Fibroblast of lung (primary cell): Measurements from ENCODE around the gene MYO1D.

Experiments used
- EZH2 ChIP-seq: IDR thresholded peaks from 2 replicates; pipeline ENCODE4 v1.5.1; 2012; ENCODE audit warnings: low read length, control low read depth, mild to moderate bottlenecking; ENCODE audit errors: missing control alignments
- TF ChIP-seq, protein P1 (sequence below), 2 donors: IDR thresholded peaks in 1 of 2; conservative IDR thresholded peaks in 1 of 2; 1 replicate in 1 of 2; 2 replicates in 1 of 2; pipeline ENCODE4 v1.5.1; 2011 to 2012; ENCODE audit warnings: low read length in 2 of 2, control low read depth in 1 of 2, inconsistent platforms in 1 of 2, low read depth in 1 of 2, mild to moderate bottlenecking in 1 of 2

DNA sequence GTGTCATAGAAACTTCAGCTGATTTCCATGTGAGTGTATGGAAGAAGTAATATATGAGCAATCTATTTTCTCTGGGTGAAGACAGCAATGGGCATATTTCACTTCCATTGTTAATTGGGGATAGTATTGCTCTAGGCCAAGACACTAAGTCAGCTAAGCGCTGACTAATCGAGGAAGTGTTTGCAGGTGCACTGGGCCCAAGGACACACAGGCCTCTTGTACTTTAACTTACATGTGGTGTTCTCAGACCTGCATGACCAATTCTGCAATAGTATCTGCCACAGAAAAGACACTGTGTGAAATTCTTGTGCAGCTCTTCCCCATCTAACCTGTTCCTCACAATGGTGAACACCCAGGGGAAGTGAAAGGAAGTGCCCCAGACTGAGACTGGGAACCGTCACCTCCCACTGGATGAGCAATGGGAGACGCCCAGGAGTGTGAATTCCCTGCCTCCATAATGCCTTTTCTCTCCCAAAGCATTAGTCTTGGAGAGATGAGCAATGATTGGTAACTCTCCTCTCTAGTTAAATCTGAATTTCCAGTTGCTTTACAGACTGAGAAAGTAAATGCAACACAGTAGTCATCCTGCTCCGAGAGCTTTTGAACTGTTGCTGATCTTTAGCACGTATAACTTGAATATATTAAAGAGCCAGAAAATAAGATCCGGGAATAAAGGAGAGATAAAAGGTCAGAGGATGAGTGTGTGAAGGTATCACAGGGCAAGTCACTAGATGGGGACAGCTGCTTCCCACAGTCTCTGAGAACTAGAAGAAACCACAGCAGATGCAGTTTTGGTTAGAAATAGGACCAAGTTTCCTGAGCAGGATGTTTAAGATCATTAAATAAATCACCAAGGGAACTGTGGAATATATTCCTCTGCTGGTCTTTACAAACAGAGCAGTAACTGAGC, 307.5 kb downstream of the MYO1D start:
- TF ChIP-seq EZH2, result no peak
- TF ChIP-seq, protein P1, sequence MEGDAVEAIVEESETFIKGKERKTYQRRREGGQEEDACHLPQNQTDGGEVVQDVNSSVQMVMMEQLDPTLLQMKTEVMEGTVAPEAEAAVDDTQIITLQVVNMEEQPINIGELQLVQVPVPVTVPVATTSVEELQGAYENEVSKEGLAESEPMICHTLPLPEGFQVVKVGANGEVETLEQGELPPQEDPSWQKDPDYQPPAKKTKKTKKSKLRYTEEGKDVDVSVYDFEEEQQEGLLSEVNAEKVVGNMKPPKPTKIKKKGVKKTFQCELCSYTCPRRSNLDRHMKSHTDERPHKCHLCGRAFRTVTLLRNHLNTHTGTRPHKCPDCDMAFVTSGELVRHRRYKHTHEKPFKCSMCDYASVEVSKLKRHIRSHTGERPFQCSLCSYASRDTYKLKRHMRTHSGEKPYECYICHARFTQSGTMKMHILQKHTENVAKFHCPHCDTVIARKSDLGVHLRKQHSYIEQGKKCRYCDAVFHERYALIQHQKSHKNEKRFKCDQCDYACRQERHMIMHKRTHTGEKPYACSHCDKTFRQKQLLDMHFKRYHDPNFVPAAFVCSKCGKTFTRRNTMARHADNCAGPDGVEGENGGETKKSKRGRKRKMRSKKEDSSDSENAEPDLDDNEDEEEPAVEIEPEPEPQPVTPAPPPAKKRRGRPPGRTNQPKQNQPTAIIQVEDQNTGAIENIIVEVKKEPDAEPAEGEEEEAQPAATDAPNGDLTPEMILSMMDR (conservative IDR thresholded peaks at IDR 0.05 in 1 of 2, IDR thresholded peaks at IDR 0.05 in 1 of 2; ENCODE audit: low read depth in 1 of 2, low read length in 2 of 2), result no peak
